Measurements from ENCODE around the gene ASXL1. TPM values are rescaled to one million over a fixed set of nuclear protein-coding genes. Genes with fewer than 3 reads are reported as not detected.

ASXL1 gene
- total and polyA plus RNA-seq, 9 of the 15 experiments (the other 6 are each of a cell fraction or from before 2014, with no cell fraction given): 6.5 to 65.3 (median 32.3) TPM

- TF ChIP-seq, protein P1, sequence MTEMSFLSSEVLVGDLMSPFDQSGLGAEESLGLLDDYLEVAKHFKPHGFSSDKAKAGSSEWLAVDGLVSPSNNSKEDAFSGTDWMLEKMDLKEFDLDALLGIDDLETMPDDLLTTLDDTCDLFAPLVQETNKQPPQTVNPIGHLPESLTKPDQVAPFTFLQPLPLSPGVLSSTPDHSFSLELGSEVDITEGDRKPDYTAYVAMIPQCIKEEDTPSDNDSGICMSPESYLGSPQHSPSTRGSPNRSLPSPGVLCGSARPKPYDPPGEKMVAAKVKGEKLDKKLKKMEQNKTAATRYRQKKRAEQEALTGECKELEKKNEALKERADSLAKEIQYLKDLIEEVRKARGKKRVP (CRISPR knock-in tag; IDR thresholded peaks at IDR 0.05): no peak
- TF ChIP-seq TEAD4 (IDR thresholded peaks at IDR 0.05; ENCODE audit: low read length) (no peak), TEAD4 (CRISPR knock-in tag; IDR thresholded peaks at IDR 0.05; ENCODE audit: borderline replicate concordance) (no peak), EGR1 (conservative IDR thresholded peaks at IDR 0.05) (no peak), DIDO1 (tag; IDR thresholded peaks at IDR 0.05; ENCODE audit: low read depth) (no peak), ZMIZ1 (IDR thresholded peaks at IDR 0.05; ENCODE audit: low read depth in 2 of 2, low read length in 2 of 2) (no peak), HNRNPLL (IDR thresholded peaks at IDR 0.05; ENCODE audit: low read depth, low read length, poor library complexity, severe bottlenecking) (no peak), ZNF282 (CRISPR knock-in tag; IDR thresholded peaks at IDR 0.05) (no peak), BRF1 (IDR thresholded peaks at IDR 0.05; ENCODE audit: borderline replicate concordance, extremely low read depth, insufficient read length) (no peak), POLR2AphosphoS2 (IDR thresholded peaks at IDR 0.05; ENCODE audit: low read length) (no peak)
- TF ChIP-seq, protein P2, sequence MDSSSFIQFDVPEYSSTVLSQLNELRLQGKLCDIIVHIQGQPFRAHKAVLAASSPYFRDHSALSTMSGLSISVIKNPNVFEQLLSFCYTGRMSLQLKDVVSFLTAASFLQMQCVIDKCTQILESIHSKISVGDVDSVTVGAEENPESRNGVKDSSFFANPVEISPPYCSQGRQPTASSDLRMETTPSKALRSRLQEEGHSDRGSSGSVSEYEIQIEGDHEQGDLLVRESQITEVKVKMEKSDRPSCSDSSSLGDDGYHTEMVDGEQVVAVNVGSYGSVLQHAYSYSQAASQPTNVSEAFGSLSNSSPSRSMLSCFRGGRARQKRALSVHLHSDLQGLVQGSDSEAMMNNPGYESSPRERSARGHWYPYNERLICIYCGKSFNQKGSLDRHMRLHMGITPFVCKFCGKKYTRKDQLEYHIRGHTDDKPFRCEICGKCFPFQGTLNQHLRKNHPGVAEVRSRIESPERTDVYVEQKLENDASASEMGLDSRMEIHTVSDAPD (CRISPR knock-in tag; IDR thresholded peaks at IDR 0.05): no peak
- TF ChIP-seq, protein P3, sequence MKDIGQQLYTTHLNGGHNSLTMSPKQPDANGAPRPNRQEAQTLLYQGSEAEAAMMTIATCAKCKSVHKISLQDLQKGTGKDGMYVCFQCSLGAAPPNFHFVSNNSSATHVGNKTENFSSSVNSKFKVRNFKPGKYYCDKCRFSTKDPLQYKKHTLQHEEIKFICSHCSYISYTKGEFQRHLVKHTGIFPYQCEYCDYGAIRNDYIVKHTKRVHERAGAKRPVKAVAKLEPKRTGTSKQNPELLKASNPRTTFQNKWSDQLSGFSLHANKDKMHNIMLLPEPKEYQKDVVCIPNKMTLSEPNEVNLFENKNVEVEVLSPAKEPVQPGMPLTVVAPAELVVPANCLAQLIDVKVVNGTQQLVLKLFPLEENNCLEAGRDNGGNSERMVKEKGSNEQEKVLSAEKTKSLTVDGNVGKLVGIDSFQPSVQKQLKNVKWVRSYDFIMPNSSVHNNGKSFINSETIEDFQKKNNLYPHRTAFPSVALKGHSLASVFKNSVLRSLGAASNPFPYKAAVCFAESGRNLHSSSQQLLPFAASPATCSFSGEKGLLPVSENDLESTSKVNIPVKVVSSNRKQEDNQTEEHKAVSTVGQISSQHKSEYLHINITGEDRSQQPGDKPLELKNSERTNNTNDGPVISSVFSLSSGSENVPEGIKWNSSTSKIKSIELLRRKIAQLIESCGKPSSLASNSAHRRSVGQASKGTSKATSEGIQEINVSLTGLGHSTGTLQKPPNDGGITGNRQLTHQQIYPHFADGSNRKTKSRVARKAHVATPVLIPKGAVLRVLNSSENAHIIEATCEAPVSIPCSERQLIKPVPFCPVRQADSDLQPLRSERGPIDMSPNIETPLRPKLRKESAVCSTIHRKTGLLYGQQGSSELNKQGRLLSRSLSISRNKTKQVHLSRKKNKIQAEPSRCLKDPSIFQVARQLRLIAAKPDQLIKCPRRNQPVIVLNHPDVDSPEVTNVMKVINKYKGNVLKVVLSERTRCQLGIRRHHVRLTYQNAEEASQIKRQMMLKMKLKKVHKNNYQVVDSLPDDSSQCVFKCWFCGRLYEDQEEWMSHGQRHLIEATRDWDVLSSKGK (CRISPR knock-in tag; IDR thresholded peaks at IDR 0.05): no peak
- TF ChIP-seq, protein P4, sequence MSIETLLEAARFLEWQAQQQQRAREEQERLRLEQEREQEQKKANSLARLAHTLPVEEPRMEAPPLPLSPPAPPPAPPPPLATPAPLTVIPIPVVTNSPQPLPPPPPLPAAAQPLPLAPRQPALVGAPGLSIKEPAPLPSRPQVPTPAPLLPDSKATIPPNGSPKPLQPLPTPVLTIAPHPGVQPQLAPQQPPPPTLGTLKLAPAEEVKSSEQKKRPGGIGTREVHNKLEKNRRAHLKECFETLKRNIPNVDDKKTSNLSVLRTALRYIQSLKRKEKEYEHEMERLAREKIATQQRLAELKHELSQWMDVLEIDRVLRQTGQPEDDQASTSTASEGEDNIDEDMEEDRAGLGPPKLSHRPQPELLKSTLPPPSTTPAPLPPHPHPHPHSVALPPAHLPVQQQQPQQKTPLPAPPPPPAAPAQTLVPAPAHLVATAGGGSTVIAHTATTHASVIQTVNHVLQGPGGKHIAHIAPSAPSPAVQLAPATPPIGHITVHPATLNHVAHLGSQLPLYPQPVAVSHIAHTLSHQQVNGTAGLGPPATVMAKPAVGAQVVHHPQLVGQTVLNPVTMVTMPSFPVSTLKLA (conservative IDR thresholded peaks at IDR 0.05): 0 out of 4 replicates have a peak, but pooled peaks of 1 of the 2 experiments have one; percentile 14
Measured at GRCh38 chr20:32484958-32485769, 127.0 kb downstream of the ASXL1 start (continued).
